Kidney epithelial cell (primary cell): ENCODE data around the gene MB21D2. TPM values are rescaled to one million over a fixed set of nuclear protein-coding genes. Genes with fewer than 3 reads are reported as not detected.

Experiments
- DNase-seq: peaks from one replicate; pipeline ENCODE4 v3.0.0-alpha.2; 2010; ENCODE audit warnings: low read depth
- H3K27me3 ChIP-seq: 2 replicates; pipeline ENCODE4 v1.6.0; 2011; ENCODE audit warnings: low read length; ENCODE audit not compliant: control insufficient read depth, insufficient read depth
- H3K36me3 ChIP-seq: 2 replicates; pipeline ENCODE4 v1.5.1; 2011; ENCODE audit warnings: low read length; ENCODE audit not compliant: control insufficient read depth, insufficient read depth
- H3K4me3 ChIP-seq: 2 replicates; pipeline ENCODE4 v1.5.1; 2011; ENCODE audit warnings: low read depth, mild to moderate bottlenecking, control low read depth, low read length
- total RNA-seq: library from RNA; depleted of rRNA; stranded (reverse); fragments of >200 nt; gene quantifications from 2 replicates; pipeline ENCODE4 v1.2.3, GENCODE V29; 2015
- TF ChIP-seq, protein P1 (sequence below): IDR thresholded peaks from 2 replicates; pipeline ENCODE4 v1.5.1; 2011; ENCODE audit warnings: mild to moderate bottlenecking, moderate library complexity, low read length, control low read depth, inconsistent platforms; ENCODE audit not compliant: insufficient read depth, poor library complexity, severe bottlenecking

The MB21D2 gene
- total RNA-seq, 1 donor from 2014 or later = 18.9 TPM

DNA sequence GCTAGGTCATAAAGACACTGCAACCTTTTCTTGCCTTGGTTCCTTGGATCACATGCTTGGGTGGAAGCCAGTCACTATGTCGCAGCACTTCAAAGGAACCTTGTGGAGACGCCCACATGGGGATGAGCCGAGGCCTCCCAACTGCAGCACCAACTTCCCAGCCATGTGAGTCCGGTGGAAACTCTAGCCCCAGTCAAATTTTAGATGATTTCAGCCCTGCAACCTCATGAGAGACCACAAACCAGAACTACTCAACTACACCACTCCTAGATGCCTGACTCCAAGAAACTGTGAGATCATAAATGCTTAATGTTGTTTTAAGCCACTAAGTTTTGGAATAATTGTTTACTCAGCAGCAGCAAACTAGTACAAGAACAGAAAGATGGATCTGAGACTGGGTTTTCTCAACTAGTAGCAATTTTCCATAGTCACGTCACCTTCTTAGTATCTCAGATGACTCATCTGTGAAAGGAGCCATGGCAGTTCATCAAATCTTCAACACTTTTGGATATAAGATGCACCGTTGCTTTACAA is 86.5 kb downstream of the MB21D2 start:
- Histone ChIP-seq H3K4me3 (no peak overlapping the region), H3K27me3 (no peaks in the 10 kb centered on the region), H3K36me3 (no peaks in the 10 kb centered on the region)
- TF ChIP-seq, protein P1, sequence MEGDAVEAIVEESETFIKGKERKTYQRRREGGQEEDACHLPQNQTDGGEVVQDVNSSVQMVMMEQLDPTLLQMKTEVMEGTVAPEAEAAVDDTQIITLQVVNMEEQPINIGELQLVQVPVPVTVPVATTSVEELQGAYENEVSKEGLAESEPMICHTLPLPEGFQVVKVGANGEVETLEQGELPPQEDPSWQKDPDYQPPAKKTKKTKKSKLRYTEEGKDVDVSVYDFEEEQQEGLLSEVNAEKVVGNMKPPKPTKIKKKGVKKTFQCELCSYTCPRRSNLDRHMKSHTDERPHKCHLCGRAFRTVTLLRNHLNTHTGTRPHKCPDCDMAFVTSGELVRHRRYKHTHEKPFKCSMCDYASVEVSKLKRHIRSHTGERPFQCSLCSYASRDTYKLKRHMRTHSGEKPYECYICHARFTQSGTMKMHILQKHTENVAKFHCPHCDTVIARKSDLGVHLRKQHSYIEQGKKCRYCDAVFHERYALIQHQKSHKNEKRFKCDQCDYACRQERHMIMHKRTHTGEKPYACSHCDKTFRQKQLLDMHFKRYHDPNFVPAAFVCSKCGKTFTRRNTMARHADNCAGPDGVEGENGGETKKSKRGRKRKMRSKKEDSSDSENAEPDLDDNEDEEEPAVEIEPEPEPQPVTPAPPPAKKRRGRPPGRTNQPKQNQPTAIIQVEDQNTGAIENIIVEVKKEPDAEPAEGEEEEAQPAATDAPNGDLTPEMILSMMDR = no peak
- DNase-seq = no peak

DNA sequence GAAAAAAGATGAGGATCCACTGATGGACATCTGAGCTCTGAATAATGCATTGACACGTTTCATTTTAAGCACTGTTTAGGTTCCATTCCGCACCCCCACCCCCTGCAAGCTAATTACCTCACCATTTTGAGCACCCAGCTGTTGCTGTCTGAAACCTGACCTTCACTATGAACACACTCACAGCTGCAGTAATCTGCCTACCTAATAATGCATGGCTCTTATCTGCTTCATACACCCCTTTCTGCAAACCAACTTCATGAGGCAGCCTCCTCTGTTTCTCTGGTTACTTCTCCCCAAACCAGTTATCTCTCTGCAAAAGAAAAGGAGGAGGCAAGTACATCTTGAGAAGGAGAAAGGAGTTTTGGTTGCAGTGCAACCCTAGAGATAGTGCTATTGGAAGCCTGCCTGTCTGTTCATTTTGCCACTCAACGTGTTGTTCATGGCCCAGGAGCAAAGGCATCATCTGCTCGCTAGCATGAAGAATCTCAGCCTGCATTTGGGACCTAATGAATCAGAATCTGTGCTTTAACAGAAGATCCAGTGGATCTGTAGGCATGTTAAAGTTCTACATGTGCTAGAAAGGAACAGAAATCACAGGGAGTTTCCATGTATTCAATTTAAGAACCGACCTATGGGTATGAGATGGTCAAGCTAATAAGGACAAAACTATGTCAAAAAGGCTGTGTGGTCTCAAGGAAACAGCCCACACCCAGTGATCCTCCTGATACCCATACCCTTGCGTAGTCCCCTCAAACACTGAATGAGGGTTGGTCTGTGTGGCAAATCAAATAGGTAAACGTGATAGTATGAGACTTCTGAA is 87.2 kb downstream of the MB21D2 start:
- Histone ChIP-seq H3K4me3 (no peak overlapping the region), H3K27me3 (no peaks in the 10 kb centered on the region), H3K36me3 (no peaks in the 10 kb centered on the region)
- TF ChIP-seq, protein P1 = no peak
- no peak for DNase-seq

DNA sequence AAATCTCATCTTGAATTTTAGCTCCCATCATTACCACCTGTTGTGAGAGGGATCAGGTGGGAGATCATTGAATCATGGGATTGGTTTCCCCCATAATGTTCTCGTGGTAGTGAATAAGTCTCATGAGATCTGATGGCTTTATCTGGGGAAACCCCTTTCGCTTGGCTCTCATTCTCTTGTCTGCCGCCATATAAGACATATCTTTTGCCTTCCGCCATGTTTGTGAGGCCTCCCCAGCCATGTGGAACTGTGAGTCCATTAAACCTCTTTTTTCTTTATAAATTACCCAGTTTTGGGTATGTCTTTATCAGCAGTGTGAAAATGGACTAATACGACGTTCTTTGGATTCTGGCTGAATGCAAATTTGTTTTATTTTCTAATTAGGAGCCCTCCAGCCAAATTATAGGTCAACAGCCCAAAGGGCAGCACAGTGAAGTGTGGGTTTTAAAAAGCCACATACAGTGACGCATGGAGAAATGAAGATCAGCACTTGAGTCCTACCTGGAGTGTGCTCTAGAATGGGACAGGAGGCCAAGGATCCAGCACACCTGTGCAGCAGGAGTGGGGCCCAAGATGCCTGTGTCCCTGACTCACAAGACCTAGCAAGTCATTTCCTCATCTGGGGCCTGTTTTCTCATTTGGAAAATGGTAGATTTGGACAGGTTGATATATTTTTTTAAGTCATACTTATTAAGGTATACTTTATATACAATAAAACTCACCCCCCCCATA is 89.6 kb downstream of the MB21D2 start:
- no peaks in the 10 kb centered on the region for H3K36me3 ChIP-seq
- TF ChIP-seq, protein P1 = no peak
- no peaks in the 10 kb centered on the region for H3K27me3 ChIP-seq
- no peak for DNase-seq
- no peak overlapping the region for H3K4me3 ChIP-seq

DNA sequence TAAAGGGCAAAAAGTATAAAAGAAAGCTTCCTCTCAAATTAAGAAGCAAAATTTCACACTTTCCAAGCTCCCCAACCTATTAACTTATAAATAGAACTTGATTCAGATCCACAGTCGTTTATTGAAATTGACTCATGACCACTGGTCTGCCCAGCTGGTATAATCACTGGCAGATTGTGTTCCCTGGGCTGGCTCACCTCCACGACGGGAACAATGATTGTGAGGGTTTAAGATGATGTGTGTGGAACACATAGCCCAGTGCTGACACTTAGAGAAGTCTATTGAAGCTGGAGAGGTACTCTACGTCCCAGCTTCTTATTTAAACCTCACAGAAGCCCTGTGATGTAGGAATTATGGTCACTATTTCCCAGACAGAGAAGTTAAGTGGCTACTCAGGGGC is 90.4 kb downstream of the MB21D2 start:
- Histone ChIP-seq H3K4me3 (no peak overlapping the region), H3K36me3 (no peaks in the 10 kb centered on the region), H3K27me3 (no peaks in the 10 kb centered on the region)
- TF ChIP-seq, protein P1 = no peak
- DNase-seq = no peak

DNA sequence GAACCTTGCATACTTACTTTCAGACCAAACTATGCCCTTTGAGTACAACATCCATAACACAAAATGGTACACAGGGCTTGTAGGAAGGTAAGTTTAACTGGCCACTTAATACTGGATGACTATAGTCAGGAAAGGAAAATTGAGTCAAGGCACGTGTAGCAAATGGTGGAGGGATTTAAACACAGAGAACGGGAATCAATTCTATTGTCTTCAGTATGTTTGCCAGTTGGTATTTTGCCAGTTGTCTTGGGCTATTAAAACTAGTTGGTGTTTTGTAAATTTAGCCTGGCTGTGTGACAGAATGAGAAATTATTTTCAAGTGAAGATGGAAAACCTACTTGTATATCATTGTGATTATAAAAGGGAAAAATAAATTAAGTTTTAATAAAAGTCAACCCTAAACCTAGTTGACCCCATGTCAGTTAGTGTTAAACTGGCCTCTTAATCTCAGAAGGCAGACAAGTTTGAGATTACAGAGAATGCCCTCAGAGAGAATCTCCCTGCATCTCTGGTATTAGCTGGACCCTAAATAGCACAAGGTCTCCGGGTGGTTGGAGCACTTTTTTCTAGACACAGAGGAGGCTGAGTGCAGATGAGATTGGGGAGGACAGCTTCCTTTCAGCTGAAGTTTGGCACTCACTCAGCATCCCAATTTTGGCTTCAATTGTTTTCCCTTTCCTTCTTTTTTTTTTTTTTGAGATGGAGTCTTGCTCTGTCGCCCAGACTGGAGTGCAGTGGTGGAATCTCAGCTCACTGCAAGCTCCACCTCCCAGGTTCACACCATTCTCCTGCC is 91.2 kb downstream of the MB21D2 start:
- TF ChIP-seq, protein P1 = no peak
- H3K27me3 ChIP-seq = no peaks in the 10 kb centered on the region
- no peaks in the 10 kb centered on the region for H3K36me3 ChIP-seq
- no peak for DNase-seq
- H3K4me3 ChIP-seq = no peak overlapping the region
